HG02981 (cell line): ENCODE results near the gene STK4.

Experiments used
- ATAC-seq: cut with Tn5 transposase; IDR thresholded peaks from one replicate; pipeline ENCODE4 v1.9.1; 2021; ENCODE audit warnings: mild to moderate bottlenecking, moderate library complexity; ENCODE audit not compliant: unreplicated experiment

STK4 gene

DNA sequence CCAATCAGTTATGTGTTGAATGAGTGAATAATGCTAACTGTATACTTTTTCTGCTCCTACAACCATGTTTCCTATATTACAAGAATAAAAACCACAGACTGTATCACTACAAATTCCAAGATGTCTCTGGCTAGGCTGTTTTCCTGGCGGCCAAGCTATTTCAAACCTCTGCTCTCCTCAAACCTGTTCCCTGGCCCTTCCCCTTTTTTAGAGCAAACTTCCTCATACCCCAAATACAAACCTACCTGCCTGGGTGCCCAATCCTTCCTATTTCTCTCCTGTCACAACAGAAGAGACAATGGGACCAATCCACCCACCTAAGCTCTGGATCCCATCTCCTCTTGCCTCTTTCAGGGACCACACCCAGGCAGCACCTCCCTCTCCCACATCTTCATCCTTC lies 13.6 kb upstream of the STK4 start:
- no peak for ATAC-seq

DNA sequence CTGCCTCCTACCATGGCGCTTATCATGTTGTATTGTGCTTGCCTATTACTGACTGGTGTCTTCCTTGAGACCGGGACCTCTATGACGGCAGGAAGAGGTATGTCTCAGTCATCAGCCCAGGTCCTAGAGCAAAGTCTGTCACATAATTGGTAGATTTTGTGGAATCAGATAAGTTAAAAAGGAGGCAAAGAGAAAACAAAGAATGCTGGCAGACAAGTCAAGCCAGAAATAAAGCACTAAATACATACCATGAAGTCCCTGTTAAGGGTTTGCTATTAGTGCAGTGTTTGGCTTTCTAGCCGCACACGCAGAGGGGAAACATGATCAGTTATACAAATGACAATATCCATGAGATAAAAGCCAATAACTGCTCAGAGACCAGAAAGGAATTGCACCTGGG lies 12.1 kb upstream of the STK4 start:
- no peak for ATAC-seq

DNA sequence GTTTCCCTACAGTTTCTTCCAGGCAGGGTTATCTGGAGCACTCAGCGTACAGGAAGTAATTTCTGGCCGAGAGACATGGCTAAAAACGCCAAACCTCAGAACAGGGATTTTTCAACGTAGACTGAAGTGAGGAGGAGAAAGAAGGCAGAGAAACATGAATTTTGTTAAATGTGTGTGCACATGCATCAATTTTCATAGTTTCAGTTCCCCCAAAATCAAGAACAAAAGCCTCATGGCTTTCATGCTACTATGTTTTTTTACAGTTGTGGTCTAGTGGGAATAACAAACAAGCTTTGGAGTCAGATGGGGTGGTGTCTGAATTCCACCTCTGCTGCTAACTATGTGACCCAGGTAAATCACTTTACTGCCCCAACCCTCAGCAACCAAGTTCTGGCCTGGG lies 11.0 kb upstream of the STK4 start:
- ATAC-seq = no peak

DNA sequence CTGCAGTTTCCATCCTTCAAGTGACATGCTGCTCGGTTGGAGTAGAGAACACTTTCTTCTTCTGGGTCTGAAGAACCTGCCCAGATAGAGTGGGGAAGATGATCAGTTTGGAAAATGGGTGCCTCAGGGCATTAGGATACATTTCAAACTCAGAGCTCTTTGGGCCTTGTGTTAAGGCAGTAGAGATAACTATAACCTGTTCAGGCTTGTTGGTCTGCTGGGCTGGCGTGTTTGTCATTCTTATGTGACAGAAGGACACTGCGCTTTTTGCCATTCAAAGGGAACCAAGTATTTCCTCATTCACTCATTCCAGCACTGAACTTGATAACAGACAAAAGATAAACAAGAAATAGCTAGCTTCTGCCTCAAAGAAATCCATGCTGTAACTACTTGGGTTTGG lies 9.9 kb upstream of the STK4 start:
- ATAC-seq = no peak

DNA sequence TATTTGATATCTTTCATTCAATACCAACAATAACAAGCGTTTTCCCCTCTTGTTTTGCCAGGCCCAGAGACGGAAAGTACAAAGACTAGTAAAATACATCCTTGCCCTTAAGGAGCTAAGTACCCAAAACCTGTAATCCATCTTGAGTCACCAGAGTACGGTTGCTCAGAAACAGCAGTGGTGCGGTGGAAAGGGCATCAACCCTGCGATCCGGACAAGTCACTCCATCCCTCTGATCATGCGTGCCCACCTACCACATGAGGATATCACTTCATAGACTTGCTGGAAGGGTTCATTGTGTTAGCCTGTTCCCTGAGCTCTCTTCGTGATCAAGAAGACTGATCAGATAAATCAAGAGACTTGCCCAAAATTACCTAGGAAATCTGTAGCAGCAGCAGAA lies 8.0 kb upstream of the STK4 start:
- ATAC-seq = no peak

DNA sequence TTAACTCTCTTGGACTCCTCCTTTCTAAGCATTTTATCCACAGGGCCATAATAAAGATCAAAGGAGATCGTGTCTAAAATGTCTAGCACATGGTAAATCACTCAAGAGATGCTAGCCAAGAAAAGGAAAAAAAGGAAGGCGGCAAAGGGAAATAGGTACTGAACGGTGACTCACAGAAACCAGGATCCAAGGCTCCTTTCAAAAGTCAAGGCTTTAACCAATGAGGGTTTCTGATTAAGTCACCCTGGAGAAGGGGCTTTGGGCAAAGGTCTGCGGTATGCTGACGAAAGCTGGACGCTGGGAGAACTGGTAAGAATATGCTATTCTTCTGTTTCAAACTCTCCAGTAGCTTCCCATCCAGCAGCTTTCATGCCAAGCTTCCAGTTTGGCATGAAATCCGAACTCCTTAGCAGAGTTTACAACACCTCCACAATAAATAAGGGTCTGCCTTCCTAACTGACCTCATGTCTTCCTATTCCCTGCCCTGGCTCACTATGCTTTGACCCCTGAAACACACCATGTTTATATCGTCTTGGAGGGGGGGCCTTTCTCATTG lies 7.2 kb upstream of the STK4 start:
- no peak for ATAC-seq

DNA sequence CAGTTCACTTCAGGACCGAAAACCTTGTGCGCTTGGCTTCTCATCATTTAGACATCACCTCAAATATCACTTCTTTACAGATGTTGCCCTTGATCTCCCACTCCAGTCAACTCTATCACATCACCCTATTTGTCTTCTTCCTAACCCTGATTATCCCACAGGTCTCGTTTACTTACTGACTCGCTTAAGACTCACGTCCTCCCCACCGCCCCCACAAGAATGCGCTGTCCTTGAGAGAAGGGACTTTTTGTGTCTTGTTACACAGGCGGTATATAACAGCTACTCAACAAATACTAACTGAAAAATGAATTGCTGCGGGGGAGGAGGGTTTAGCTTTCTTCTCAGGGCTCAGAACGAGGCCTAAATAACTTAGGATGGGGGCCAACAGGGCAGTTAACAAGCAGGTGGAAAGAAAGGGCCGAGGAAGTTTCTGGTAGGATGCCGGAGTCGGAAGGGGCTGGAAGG lies 6.6 kb upstream of the STK4 start:
- no peak for ATAC-seq

DNA sequence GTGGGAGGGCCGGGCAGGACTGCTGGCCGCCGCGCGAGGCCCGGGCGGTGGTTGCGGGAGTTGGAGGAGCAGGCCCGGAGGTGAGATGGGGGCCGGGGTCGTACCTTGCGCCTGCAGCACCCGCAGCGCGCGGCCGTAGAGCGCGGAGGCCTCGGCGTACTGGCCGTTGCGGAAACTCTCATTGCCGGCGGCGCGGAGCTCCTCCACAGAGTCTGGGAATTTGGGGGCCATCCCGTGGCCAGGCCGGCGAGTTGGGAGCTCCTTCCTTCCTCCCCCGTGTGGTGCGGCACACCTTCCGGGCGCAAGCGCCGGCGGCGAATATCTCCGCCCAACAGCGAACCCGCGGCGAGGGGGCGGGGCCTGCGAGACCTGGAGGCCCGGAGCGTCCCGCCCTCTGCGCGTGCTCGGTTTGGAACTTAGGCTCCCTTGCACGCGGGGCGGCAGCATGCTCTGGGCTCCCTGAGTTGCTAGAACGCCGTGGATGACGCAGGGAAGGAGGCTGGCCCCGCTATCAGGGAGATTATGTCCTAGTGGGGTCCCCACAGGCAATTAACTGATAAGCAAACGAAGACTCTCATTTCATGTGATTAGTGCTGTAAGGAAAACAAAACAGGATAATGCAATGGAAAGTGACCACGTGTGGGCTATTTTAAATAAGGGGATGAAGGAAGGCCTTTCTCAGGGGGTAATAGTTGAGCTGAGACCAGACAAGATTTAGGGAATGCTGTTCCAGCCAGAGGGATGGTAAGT lies 6.0 kb upstream of the STK4 start, which contains the start of gene TOMM34:
Gene TOMM34 (minus strand): TSS at position 295 of the 750 bp plus-strand sequence. CDS start 64 bp downstream, at position 231.
- ATAC-seq = peak; percentile 88

DNA sequence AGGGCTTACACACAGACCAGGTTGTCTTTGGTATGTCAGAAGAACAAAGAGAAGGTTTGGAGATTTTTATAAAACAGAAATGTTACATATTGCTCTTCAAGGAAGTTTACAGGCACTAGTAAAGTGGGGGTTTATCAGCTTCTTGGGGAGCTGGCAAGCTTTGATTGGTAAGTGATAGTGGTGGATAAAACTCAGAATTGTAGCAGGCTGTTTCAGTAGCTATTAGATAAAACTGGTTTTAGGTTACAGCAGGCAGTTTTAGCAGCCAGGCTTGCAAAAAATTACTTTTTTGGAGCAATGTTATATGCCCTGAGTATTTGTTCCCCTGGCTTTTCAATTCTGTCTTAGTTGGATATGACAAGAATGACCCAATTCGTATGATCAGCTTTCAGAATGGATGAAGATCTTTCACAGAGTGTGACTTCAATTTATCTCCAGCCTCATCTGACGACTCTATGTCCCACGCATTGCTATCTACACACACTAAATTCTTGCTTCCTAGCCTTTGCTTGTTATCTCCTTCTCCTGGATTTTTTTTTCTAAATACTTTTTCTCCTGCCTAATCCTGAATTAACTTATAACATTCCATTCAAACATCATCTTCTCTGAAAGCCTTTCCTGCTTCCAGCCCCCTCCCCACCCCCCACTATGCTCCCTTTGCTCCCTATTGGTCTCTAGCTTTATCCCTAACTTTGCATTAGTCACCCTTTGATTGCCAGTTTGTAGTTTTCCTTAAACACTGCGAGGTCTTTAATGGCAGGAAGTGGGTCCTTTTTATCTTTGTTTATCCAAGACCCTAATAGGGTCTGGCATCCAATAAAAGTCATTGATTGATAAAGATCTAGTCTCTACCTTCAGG lies 5.1 kb upstream of the STK4 start:
- no peak for ATAC-seq

DNA sequence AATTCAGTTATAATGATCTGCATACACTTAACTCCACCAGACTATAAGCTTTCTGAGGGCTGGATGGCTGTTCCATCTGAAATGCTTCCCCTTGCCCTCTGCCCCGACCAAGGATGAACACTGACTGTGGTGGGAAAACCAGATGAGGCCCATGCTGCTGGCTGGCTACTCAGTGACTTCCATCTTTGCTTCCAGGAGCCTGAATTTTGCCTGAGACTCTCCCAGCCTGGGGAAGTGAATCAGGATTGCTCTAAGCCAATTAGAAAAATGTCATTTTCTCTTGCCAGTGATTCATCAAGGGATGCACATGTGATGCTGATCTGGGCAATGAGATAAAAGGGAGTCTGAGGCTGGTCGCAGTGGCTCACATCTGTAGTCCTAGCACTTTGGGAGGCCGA lies 4.4 kb upstream of the STK4 start:
- no peak for ATAC-seq

DNA sequence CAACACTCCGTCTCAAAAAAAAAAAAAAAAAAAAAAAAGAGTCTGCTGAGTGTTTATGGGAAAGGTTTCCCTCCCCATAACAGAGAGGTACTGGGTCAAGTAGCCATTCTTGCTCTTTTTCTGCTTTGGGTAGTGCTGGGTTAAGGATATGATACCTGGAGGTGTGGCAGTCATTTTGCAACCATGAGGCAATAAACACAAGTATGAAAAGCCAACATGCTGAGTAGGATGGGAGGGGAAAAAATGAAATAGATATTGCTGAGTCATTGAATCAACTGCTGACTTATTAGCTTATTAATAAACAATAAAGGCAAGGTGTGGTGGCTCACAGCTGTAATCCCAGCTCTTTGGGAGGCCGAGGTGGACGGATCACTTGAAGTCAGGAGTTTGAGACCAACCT lies 3.8 kb upstream of the STK4 start:
- ATAC-seq = no peak

DNA sequence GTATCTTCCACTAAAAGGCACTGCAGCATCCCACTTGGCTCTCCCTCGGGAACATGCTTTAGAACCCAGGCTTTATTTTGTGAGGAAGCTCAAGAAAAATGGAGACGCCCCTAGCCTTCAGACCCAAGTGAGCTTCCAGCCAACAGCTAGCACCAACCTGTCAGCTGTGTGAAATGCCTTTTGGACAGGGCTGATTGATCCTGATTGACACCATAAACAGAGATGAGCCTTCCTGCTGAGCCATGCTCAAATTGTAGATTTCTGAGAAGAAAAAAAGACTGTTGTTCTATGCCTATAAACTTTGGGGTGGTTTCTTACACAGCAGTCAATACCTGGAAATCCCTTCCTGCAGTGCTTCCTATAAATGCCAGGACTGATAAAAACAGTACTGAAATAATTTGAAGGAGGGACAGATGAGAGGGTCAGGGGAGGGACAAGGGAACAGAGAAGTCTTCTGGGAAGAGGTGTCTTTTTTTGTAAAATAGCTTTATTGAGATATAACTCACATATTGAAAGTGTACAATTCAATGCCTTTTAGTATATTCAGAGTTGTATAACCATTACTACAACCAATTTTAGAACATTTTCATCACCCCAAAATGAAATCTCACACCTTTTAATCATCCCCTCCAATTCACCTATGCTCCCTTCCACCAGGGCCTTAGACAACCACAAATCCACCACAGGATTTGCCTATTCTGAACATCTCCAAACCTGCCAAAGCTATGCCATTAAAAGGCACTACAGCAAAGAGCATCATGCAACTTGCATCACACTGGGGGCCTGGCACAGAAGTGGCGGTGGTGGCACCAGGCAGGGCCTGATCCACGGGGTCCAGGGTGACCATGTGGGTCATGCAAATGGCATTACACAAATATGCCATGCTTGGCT lies 2.7 kb upstream of the STK4 start:
- no peak for ATAC-seq

DNA sequence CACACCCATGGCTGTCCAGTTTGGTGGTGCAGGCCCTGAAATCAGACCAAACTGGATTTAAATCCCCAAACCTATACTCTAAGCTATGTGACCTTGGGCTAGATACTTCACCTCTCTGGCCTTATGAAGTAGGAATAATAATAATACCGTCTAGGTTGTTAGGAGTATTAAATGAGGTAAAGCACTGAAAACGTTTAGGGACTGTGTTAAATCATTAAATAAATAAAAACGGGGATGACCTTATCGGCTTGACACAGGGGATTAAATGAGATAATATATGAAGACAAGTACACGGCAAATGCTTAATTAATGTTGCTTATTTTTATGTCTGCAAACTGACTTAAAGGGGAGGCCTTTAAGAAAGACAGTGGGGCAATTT lies 672 bp upstream of the STK4 start:
- ATAC-seq = no peak

DNA sequence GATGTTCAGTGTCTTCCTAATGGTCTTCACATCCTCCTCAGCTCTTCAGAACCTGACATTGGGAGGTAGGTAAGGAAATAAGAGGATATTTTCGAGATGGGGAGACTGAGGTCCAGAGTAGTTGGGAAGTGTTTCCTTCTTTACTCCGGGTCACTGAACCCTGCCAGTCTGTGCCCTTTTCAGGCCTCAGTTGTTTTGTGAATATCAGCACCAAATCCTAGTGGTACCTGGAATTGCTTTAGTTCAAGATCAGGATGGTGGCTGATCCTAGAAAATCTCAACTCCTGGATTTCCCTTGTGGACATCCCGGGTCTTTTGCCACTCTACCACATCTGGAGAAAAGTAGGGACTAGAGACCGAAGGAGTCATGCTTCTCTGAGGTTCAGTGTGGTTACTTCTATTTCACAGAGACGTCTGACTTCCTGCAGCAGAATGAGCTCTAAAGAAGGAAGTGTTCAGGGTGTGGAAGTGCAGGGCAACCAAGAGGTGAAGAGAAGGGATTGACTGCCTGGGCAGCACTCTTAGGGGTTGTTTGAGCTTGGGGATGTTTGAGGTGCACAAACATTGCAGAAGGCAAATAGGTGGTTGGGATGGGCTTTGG lies 995 bp downstream of the STK4 start:
- ATAC-seq = no peak

DNA sequence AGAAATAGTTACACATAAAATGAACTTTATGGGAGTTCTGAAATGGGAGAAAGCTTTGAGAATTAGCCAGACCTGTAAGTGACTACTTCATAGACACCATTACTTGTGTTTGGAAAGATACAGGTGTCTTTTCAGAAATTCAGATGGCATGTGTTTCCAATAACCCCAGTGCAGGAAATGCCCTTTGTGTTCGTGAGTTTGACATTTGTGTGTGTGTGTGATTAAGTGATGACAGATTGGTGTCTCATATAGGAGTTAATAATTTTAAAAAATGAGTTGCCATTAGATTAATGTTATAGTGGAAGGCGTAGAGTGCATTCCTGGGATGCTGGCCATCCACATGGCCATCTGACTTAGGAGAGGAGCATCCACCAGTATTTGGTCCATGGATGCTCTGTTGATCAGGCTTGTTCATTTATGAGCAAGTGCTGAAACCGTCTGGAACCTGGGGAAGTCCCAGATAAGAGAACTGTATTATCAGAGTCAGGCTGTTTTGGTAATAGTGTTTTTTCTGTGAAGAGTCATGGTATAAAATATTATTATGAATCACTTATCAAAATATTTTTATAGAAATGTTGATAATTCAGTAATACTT lies 3.1 kb downstream of the STK4 start:
- no peak for ATAC-seq

DNA sequence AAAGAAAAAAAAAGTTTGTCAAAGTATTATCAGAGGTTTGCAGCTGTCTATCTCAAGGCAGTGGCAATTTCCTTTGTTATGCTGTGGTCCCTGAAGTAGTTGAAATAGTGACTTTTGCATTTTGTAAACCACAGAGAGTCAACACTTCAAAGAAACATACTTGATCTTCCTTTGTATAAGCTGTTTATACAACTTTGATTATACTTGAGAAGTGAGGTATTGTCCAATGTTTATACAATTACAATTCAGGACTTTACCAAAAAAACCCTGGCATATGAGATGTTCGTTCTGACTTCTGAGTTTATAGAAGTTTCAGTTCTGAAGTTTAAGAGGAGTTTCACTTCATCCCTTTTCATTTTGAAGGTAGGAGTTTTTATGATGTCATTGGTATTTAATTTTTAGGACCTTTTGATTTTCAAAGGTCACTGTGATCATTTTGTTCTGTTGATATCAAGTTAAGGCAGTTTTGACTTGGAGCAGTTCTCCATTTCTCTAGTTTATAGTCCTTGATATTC lies 4.0 kb downstream of the STK4 start:
- ATAC-seq = no peak

DNA sequence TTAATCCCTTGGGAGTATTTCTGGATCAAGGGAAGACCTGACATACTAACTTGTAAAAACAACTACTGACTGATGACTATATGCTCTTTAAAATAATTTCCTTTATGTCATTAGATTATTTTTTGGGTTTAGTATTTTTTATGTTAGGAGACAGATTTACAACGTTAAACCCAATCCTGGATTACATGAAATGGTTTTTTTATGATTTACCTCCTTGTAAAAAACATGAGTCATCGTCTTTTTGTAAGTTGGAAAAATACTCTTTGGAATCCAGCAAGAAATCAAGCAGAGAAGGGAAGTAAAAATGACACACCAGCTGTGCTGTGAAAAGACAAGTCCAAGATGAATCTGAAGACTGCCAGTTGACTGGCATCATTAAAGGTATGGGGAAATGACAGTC lies 6.7 kb downstream of the STK4 start:
- ATAC-seq = no peak

DNA sequence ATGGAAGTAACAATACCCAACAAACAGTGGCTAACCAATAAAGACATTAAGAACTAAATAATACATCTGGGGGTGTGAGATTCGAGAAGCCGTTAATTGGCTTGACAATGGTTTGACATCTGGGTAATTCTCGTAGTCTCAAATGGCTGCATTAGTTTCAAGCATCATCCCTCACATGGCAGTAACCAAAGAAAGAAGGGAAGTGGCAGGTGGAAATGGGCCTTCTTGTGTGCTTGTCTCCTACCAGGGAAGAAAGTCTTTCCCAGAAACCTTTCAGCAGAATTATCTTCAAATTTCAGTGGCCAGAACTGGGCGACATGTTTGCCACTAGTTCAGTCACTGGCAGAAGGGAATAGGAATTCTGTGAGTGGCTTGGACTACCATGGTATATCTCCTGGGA lies 10.4 kb downstream of the STK4 start:
- ATAC-seq = no peak

DNA sequence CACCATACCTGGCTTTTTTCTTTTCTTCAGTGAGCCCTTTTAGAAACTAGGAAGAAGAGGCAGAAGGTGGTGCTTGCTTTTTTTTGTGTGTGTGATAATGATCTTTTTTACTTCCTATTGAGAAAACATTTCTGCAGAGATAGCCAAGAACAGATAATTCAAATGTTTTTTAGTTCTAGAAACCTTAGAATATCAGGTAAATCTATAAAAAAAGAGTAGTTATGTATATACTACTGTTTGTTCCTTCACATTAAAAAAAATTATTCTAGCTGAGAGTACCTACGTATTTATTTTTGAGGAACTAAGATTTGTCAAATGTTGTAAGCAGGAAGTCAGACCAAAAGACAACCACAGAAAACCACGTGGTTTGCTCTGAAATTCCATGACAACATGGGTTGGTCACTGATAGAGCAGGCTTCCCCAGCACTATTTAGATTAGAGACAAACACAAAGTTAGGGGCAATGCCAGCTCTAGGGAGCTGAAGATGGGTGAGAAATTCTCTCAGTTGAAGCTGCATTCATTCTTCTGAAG lies 12.8 kb downstream of the STK4 start:
- ATAC-seq = peak; percentile 87
